Endothelial cell of umbilical vein (primary cell): ENCODE measurements around the gene PADI1.

Experiments
- EZH2 ChIP-seq: IDR thresholded peaks from 2 replicates; pipeline ENCODE4 v1.6.1; 2012; ENCODE audit warnings: borderline replicate concordance, low read depth, mild to moderate bottlenecking, moderate library complexity, low read length, inconsistent platforms; ENCODE audit not compliant: severe bottlenecking
- POLR2A ChIP-seq: IDR thresholded peaks from 2 replicates; pipeline ENCODE4 v1.6.1; 2012; ENCODE audit warnings: low read depth, mild to moderate bottlenecking, control low read depth, low read length
- TF ChIP-seq, protein P1 (sequence below), 2 donors: IDR thresholded peaks; 1 replicate in 1 of 2; 2 replicates in 1 of 2; pipeline ENCODE4 v1.5.1; 2011; ENCODE audit warnings: low read length in 2 of 2, mild to moderate bottlenecking in 2 of 2, moderate library complexity in 2 of 2, control low read depth in 1 of 2, inconsistent platforms in 1 of 2, low read depth in 1 of 2; ENCODE audit not compliant: insufficient read depth in 1 of 2; ENCODE audit errors: extremely low read depth in 1 of 2

- TF ChIP-seq, protein P1, sequence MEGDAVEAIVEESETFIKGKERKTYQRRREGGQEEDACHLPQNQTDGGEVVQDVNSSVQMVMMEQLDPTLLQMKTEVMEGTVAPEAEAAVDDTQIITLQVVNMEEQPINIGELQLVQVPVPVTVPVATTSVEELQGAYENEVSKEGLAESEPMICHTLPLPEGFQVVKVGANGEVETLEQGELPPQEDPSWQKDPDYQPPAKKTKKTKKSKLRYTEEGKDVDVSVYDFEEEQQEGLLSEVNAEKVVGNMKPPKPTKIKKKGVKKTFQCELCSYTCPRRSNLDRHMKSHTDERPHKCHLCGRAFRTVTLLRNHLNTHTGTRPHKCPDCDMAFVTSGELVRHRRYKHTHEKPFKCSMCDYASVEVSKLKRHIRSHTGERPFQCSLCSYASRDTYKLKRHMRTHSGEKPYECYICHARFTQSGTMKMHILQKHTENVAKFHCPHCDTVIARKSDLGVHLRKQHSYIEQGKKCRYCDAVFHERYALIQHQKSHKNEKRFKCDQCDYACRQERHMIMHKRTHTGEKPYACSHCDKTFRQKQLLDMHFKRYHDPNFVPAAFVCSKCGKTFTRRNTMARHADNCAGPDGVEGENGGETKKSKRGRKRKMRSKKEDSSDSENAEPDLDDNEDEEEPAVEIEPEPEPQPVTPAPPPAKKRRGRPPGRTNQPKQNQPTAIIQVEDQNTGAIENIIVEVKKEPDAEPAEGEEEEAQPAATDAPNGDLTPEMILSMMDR (IDR thresholded peaks at IDR 0.05; ENCODE audit: extremely low read depth in 1 of 2, insufficient read depth in 1 of 2, low read depth in 1 of 2, low read length in 2 of 2): no peak
- TF ChIP-seq POLR2A: no peak
- no peak for TF ChIP-seq EZH2
Observed at GRCh38 chr1:17295292-17295691, 90.4 kb downstream of the PADI1 start.
